Measurements from ENCODE around the gene WDR77.
A peak's percentile ranks its signal among the peaks of the same experiment; 100 is the strongest.

Gene WDR77

GRCh38 chr1:111448918-111449702 is at the start of gene WDR77, which contains the start of gene ATP5PB:
TSS of gene WDR77 (minus strand) at chr1:111449256. CDS start at chr1:111449169, 87 bp downstream.
TSS of gene ATP5PB (plus strand) at chr1:111449464. CDS start at chr1:111449542, 78 bp downstream.
- DNase-seq (ENCODE audit: low spot score) (peak; percentile 99), FAIRE-seq (peak; percentile 94)

- FAIRE-seq (no peak), DNase-seq (ENCODE audit: low spot score) (no peak)
These were observed 48.5 kb upstream of the WDR77 start for GRCh38 chr1:111497592-111497991.

- FAIRE-seq = no peak
- DNase-seq (ENCODE audit: low spot score) = no peak
These were observed 47.3 kb upstream of the WDR77 start for GRCh38 chr1:111496398-111496797.

GRCh38 chr1:111491070-111491469 is 42.0 kb upstream of the WDR77 start:
- no peak for DNase-seq (ENCODE audit: low spot score)
- FAIRE-seq = no peak

- no peak for FAIRE-seq
- DNase-seq (ENCODE audit: low spot score) = no peak
These were observed 41.2 kb upstream of the WDR77 start for GRCh38 chr1:111490220-111490619.

- no peak for DNase-seq (ENCODE audit: low spot score)
- no peak for FAIRE-seq
These were observed 40.5 kb upstream of the WDR77 start for GRCh38 chr1:111489604-111490003.

- DNase-seq (ENCODE audit: low spot score) = no peak
- FAIRE-seq = no peak
These were observed 39.6 kb upstream of the WDR77 start for GRCh38 chr1:111488669-111489068.

GRCh38 chr1:111487133-111487532 is 38.1 kb upstream of the WDR77 start:
- no peak for FAIRE-seq
- no peak for DNase-seq (ENCODE audit: low spot score)

- FAIRE-seq = no peak
- DNase-seq (ENCODE audit: low spot score) = no peak
These were observed 37.4 kb upstream of the WDR77 start for GRCh38 chr1:111486431-111486830.

- FAIRE-seq (no peak), DNase-seq (ENCODE audit: low spot score) (no peak)
These were observed 35.5 kb upstream of the WDR77 start for GRCh38 chr1:111484391-111485026.

GRCh38 chr1:111483876-111484275 is 34.8 kb upstream of the WDR77 start:
- no peak for FAIRE-seq

GRCh38 chr1:111483166-111483565 is 34.1 kb upstream of the WDR77 start:
- DNase-seq (ENCODE audit: low spot score) (no peak), FAIRE-seq (no peak)

More at GRCh38 chr1:111483876-111484275, 34.8 kb upstream of the WDR77 start:
- no peak for DNase-seq (ENCODE audit: low spot score)

- DNase-seq (ENCODE audit: low spot score) = peak; percentile 45
- no peak for FAIRE-seq
These were observed 32.5 kb upstream of the WDR77 start for GRCh38 chr1:111481387-111482221.

- no peak for DNase-seq (ENCODE audit: low spot score)
- FAIRE-seq = no peak
These were observed 31.6 kb upstream of the WDR77 start for GRCh38 chr1:111480674-111481073.

- no peak for FAIRE-seq
- no peak for DNase-seq (ENCODE audit: low spot score)
These were observed 27.8 kb upstream of the WDR77 start for GRCh38 chr1:111476761-111477309.

- DNase-seq (ENCODE audit: low spot score) (no peak), FAIRE-seq (no peak)
These were observed 27.2 kb upstream of the WDR77 start for GRCh38 chr1:111476214-111476613.

- DNase-seq (ENCODE audit: low spot score) (no peak), FAIRE-seq (no peak)
These were observed 26.6 kb upstream of the WDR77 start for GRCh38 chr1:111475701-111476100.

GRCh38 chr1:111474521-111474920 is 25.5 kb upstream of the WDR77 start:
- FAIRE-seq = no peak
- DNase-seq (ENCODE audit: low spot score) = no peak

- FAIRE-seq = no peak
- no peak for DNase-seq (ENCODE audit: low spot score)
These were observed 25.1 kb upstream of the WDR77 start for GRCh38 chr1:111474106-111474505.

GRCh38 chr1:111471538-111471937 is 22.5 kb upstream of the WDR77 start:
- FAIRE-seq (no peak), DNase-seq (ENCODE audit: low spot score) (no peak)

GRCh38 chr1:111471012-111471411 is 22.0 kb upstream of the WDR77 start:
- FAIRE-seq = no peak
- DNase-seq (ENCODE audit: low spot score) = no peak

GRCh38 chr1:111470596-111470995 is 21.5 kb upstream of the WDR77 start:
- FAIRE-seq (no peak), DNase-seq (ENCODE audit: low spot score) (no peak)

Data from RCC 7860 (cell line).